ENCODE measurements around the gene NOA1.
A peak's percentile ranks its signal among the peaks of the same experiment; 100 is the strongest.
"Not testable (repeated sequence)": the region's sequence is repeated elsewhere in the genome, so short reads cannot be mapped to it uniquely, and the experiment has no call there.

The NOA1 gene

DNA sequence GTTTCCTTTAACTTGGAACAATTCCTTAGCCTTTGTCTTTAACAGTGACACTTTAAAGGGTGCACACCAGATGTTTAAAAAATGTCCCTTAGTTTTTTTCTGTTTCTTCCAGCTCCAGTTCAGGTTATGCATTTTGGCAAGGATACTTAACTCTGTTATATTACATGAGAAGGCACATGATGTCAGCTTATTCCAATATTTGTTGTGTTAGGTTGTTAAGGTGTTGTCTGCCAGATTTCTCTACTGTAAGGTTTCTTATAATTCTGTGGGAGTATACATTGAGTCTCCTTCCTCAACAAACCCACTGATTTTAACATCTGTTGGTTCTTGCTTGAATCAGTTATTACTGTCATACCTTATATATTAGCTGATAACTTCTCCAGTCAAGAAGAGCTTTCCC is 36.4 kb downstream of the NOA1 start:
- H3K4me3 ChIP-seq (replicated peaks in 1 of 2; ENCODE audit: low read depth in 2 of 2, low read length in 2 of 2), result no peak overlapping the region
- no peak for DNase-seq (ENCODE audit: low read depth in 2 of 2)
- TF ChIP-seq, protein P1, sequence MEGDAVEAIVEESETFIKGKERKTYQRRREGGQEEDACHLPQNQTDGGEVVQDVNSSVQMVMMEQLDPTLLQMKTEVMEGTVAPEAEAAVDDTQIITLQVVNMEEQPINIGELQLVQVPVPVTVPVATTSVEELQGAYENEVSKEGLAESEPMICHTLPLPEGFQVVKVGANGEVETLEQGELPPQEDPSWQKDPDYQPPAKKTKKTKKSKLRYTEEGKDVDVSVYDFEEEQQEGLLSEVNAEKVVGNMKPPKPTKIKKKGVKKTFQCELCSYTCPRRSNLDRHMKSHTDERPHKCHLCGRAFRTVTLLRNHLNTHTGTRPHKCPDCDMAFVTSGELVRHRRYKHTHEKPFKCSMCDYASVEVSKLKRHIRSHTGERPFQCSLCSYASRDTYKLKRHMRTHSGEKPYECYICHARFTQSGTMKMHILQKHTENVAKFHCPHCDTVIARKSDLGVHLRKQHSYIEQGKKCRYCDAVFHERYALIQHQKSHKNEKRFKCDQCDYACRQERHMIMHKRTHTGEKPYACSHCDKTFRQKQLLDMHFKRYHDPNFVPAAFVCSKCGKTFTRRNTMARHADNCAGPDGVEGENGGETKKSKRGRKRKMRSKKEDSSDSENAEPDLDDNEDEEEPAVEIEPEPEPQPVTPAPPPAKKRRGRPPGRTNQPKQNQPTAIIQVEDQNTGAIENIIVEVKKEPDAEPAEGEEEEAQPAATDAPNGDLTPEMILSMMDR (IDR thresholded peaks at IDR 0.05; ENCODE audit: low read depth, low read length), result no peak

DNA sequence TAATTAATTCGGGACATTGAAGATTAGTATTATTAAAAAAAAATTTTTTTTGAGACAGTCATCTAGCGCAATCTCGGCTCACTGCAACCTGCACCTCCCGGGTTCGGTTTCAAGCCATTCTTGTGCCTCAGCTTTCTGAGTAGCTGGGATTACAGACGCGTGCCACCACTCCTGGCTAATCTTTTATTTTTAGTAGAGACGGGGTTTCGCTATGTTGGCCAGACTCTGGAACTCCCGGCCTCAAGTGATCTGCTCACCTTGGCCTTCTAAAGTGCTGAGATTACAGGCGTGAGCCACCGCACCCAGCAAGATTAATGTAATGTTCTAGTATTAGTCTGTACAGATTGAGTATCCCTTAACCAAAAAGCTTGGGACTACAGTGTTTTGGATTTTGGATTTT is 37.0 kb downstream of the NOA1 start:
- TF ChIP-seq, protein P1 (IDR thresholded peaks at IDR 0.05; ENCODE audit: low read depth, low read length), result no peak
- no peak for DNase-seq (ENCODE audit: low read depth in 2 of 2)
- no peak overlapping the region for H3K4me3 ChIP-seq (replicated peaks in 1 of 2; ENCODE audit: low read depth in 2 of 2, low read length in 2 of 2)

DNA sequence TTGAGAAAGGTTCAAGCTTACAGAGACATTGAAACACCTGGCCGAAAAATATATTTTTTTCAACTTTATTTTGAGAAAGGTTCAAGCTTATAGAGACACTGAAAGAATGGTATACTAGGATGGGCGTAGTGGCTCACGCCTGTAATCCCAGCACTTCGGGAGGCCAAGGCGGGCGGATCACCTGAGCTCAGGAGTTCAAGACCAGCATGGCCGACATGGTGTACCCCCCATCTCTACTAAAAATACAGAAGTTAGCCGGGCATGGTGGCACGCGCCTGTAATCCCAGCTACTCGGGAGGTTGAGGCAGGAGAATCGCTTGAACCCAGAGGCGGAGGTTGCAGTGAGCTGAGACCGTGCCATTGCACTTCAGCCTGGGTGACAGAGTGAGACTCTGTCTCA is 37.6 kb downstream of the NOA1 start:
- H3K4me3 ChIP-seq (replicated peaks in 1 of 2; ENCODE audit: low read depth in 2 of 2, low read length in 2 of 2), result not testable (repeated sequence)

DNA sequence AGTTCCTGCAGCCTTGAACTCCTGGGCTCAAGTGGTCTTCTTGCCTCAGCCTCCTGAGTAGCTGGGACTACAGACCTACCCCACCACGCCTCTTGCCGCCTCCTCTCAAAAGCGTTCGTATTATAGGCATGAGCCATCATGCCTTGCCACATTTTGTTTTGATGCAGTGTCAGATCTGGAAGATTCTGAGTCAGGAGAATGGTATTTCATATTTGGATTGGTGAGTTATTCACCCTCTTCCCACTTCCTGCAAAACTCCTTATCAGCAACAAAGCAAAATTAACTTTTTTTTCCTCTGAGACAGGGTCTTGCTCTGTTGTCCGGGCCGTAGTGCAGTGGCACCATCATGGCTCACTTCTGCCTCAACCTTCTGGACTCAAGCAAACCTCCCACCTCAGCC is 40.1 kb downstream of the NOA1 start:
- TF ChIP-seq, protein P1 (IDR thresholded peaks at IDR 0.05; ENCODE audit: low read depth, low read length), result no peak
- no peak overlapping the region for H3K4me3 ChIP-seq (replicated peaks in 1 of 2; ENCODE audit: low read depth in 2 of 2, low read length in 2 of 2)
- DNase-seq (ENCODE audit: low read depth in 2 of 2), result peak; percentile 73 to 91

More for the DNA sequence above, 37.6 kb downstream of the NOA1 start:
- not testable (repeated sequence) for DNase-seq (ENCODE audit: low read depth in 2 of 2)

DNA sequence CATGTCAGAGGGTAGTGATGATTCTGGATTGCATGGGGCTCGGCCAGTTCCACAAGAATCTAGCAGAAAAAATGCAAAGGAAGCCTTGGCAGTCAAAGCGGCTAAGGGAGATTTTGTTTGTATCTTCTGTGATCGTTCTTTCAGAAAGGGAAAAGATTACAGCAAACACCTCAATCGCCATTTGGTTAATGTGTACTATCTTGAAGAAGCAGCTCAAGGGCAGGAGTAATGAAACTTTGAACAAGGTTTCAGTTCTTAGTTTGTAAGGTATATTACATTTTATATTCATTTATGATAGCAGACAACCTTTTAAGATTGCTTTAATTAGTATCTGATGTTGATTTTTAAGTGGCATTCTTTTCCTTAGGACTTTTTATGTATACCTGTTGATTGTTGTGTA is 45.5 kb downstream of the NOA1 start:
- TF ChIP-seq, protein P1 (IDR thresholded peaks at IDR 0.05; ENCODE audit: low read depth, low read length), result no peak
- no peak for DNase-seq (ENCODE audit: low read depth in 2 of 2)
- H3K4me3 ChIP-seq (replicated peaks in 1 of 2; ENCODE audit: low read depth in 2 of 2, low read length in 2 of 2), result no peak overlapping the region

DNA sequence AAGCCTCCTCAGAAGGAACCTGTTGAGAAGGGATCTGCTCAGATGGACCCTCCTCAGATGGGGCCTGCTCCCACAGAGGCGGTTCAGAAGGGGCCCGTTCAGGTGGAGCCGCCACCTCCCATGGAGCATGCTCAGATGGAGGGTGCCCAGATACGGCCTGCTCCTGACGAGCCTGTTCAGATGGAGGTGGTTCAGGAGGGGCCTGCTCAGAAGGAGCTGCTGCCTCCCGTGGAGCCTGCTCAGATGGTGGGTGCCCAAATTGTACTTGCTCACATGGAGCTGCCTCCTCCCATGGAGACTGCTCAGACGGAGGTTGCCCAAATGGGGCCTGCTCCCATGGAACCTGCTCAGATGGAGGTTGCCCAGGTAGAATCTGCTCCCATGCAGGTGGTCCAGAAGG is 46.8 kb downstream of the NOA1 start:
- DNase-seq (ENCODE audit: low read depth in 2 of 2), result no peak
- TF ChIP-seq, protein P1 (IDR thresholded peaks at IDR 0.05; ENCODE audit: low read depth, low read length), result no peak
- no peak overlapping the region for H3K4me3 ChIP-seq (replicated peaks in 1 of 2; ENCODE audit: low read depth in 2 of 2, low read length in 2 of 2)

DNA sequence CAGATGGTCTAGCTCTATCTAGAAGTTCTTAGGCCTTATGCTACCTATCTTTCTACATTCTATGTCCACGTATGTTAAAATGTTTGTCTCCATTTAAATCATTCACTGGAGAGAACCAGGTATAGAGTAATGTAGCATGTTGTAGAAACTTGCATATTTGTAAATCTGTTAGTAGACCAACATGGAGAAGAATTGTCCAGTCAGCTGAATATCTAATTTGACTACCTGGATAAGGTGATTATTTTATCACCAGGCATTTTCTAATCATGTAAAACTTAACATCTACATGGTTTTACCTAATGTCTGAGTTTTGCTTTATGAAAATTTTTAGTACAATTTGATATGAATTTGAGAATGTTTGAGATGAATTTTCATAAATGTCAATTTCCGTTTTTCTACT is 50.2 kb downstream of the NOA1 start:
- no peak overlapping the region for H3K4me3 ChIP-seq (replicated peaks in 1 of 2; ENCODE audit: low read depth in 2 of 2, low read length in 2 of 2)
- DNase-seq (ENCODE audit: low read depth in 2 of 2), result no peak
- TF ChIP-seq, protein P1 (IDR thresholded peaks at IDR 0.05; ENCODE audit: low read depth, low read length), result no peak

DNA sequence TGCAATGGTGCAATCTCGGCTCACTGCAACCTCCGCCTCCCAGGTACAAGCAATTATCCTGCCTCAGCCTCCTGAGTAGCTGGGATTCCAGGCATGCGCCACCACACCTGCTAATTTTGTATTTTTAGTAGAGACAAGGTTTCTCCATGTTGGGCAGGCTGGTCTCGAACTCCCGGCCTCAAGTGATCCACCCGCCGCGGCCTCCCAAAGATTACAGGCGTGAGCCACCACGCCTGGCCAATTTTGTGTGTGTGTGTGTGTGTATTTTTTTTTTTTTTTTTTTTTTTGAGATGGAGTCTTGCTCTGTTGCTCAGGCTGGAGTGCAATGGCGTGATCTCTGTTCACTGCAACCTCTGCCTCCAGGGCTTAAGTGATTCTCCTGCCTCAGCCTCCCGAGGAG is 62.4 kb downstream of the NOA1 start:
- not testable (repeated sequence) for DNase-seq (ENCODE audit: low read depth in 2 of 2); H3K4me3 ChIP-seq (replicated peaks in 1 of 2; ENCODE audit: low read depth in 2 of 2, low read length in 2 of 2)

Data from cardiac fibroblast (primary cell).